K562 (cell line): ENCODE data around the gene TTC4.

Source experiments
- ETV1 ChIP-seq: fragments of 450-650 bp; conservative IDR thresholded peaks from 2 replicates; pipeline ENCODE4 v1.6.1; 2016; ENCODE audit warnings: missing genetic modification characterization, control low read depth, low read depth, missing compliant biosample characterization
- GABPA ChIP-seq: fragments of 200-800 bp; sonication (Bioruptor generic); conservative IDR thresholded peaks from 2 replicates; pipeline ENCODE4 v1.6.1; 2016; ENCODE audit warnings: low read depth, missing genetic modification characterization, missing compliant biosample characterization
- MYC ChIP-seq, 2 experiments: fragments of 250-450 bp in 1 of 2; sonication (Bioruptor Pico) in 1 of 2; IDR thresholded peaks; 2 replicates each; pipeline versions ENCODE4 v1.5.1 to v1.6.1; 2012 to 2021; ENCODE audit warnings: low read depth in 2 of 2, borderline replicate concordance in 1 of 2, improper control_type of control experiment in 1 of 2, low read length in 1 of 2, mild to moderate bottlenecking in 1 of 2, moderate library complexity in 1 of 2
- NRF1 ChIP-seq, 2 experiments: fragments of 450-650 bp; IDR thresholded peaks in 1 of 2; conservative IDR thresholded peaks in 1 of 2; 2 replicates each; pipeline ENCODE4 v1.6.1; 2014; ENCODE audit warnings: mild to moderate bottlenecking in 2 of 2
- PHF21A ChIP-seq: fragments of 450-650 bp; IDR thresholded peaks from 2 replicates; pipeline ENCODE4 v1.6.1; 2017; ENCODE audit warnings: low read depth, borderline replicate concordance
- RCOR1 ChIP-seq, 2 experiments: IDR thresholded peaks; 2 replicates each; pipeline ENCODE4 v1.6.1; 2012; ENCODE audit warnings: low read depth in 2 of 2, low read length in 2 of 2, borderline replicate concordance in 1 of 2, improper control_type of control experiment in 1 of 2
- RNF2 ChIP-seq: sonication (generic); IDR thresholded peaks from 2 replicates; pipeline ENCODE4 v1.6.1; 2016
- TF ChIP-seq, protein P1 (sequence below): sonication (generic); formaldehyde crosslinking; IDR thresholded peaks from 2 replicates; pipeline ENCODE4 v1.8.1; 2023; ENCODE audit warnings: mild to moderate bottlenecking, missing genetic modification reagents

DNA sequence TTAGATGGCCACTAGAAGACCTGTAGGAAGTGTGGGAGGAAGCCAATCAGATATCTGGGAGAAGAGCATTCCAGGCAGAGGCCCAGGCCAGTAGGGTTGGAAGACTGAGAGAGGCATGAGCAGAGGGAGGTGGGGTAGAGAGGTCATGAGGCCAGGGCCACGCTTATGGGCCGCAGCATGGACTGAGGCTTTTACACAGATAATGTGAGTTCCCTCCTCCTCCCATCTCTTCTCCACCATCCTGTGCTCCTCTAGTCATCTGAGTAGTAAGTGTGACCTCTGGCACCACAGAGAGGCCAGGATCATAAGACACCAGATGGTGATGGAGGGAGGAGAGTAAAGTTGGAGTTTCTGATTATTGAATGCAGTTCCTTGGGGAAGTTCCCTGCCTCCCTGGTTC lies 68.4 kb downstream of the TTC4 start:
- TF ChIP-seq MYC (IDR thresholded peaks at IDR 0.05; ENCODE audit: low read depth, low read length) = no peak
- no peak for TF ChIP-seq MYC (CRISPR knock-in tag; IDR thresholded peaks at IDR 0.05; ENCODE audit: borderline replicate concordance, low read depth)
- TF ChIP-seq RNF2 = no peak
- no peak for TF ChIP-seq RCOR1 (IDR thresholded peaks at IDR 0.05; ENCODE audit: borderline replicate concordance in 1 of 2, low read depth in 2 of 2, low read length in 2 of 2)
- no peak for TF ChIP-seq NRF1 (conservative IDR thresholded peaks at IDR 0.05 in 1 of 2, IDR thresholded peaks at IDR 0.05 in 1 of 2)
- TF ChIP-seq GABPA (tag) = no peak
- TF ChIP-seq, protein P1, sequence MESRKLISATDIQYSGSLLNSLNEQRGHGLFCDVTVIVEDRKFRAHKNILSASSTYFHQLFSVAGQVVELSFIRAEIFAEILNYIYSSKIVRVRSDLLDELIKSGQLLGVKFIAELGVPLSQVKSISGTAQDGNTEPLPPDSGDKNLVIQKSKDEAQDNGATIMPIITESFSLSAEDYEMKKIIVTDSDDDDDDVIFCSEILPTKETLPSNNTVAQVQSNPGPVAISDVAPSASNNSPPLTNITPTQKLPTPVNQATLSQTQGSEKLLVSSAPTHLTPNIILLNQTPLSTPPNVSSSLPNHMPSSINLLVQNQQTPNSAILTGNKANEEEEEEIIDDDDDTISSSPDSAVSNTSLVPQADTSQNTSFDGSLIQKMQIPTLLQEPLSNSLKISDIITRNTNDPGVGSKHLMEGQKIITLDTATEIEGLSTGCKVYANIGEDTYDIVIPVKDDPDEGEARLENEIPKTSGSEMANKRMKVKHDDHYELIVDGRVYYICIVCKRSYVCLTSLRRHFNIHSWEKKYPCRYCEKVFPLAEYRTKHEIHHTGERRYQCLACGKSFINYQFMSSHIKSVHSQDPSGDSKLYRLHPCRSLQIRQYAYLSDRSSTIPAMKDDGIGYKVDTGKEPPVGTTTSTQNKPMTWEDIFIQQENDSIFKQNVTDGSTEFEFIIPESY = no peak
- TF ChIP-seq PHF21A = no peak
- TF ChIP-seq ETV1 = no peak
